Smooth muscle cell (in vitro differentiated cells): ENCODE results near the gene PIP5K1B. TPM values are rescaled to one million over a fixed set of nuclear protein-coding genes. Genes with fewer than 3 reads are reported as not detected.

Experiments
- DNase-seq: peaks from one replicate; lab custom pipeline; 2025; ENCODE audit not compliant: unreplicated experiment; lab: John Stamatoyannopoulos, UW
- H2AFZ ChIP-seq: fragments of 200-600 bp; sonication (generic); 2 replicates; pipeline ENCODE4 v1.6.0; 2016; ENCODE audit warnings: antibody characterized with exemption, low read depth, mild to moderate bottlenecking
- H3F3A ChIP-seq: fragments of 200-600 bp; sonication (generic); 2 replicates; pipeline ENCODE4 v1.6.0; 2017; ENCODE audit warnings: antibody characterized with exemption, low read depth
- H3K27ac ChIP-seq: fragments of 200-600 bp; sonication (generic); 2 replicates; pipeline ENCODE4 v1.5.1; 2016; ENCODE audit warnings: low read depth, mild to moderate bottlenecking
- H3K27me3 ChIP-seq: fragments of 200-600 bp; sonication (generic); 2 replicates; pipeline ENCODE4 v1.6.1; 2016; ENCODE audit warnings: low read depth, mild to moderate bottlenecking
- H3K36me3 ChIP-seq: fragments of 200-600 bp; sonication (generic); 2 replicates; pipeline ENCODE4 v1.5.1; 2016; ENCODE audit warnings: low read depth
- H3K4me1 ChIP-seq: fragments of 200-600 bp; sonication (generic); 2 replicates; pipeline ENCODE4 v1.5.1; 2016; ENCODE audit warnings: low read depth
- H3K4me2 ChIP-seq: fragments of 200-600 bp; sonication (generic); 2 replicates; pipeline ENCODE4 v1.6.0; 2016; ENCODE audit warnings: mild to moderate bottlenecking
- H3K4me3 ChIP-seq: fragments of 200-600 bp; sonication (generic); 2 replicates; pipeline ENCODE4 v1.5.1; 2016; ENCODE audit warnings: mild to moderate bottlenecking
- H3K79me2 ChIP-seq: fragments of 200-600 bp; sonication (generic); 2 replicates; pipeline ENCODE4 v1.6.0; 2016; ENCODE audit warnings: low read depth, mild to moderate bottlenecking
- H3K9ac ChIP-seq: fragments of 200-600 bp; sonication (generic); 2 replicates; pipeline ENCODE4 v1.6.0; 2016; ENCODE audit warnings: low read depth
- H3K9me3 ChIP-seq: fragments of 200-600 bp; sonication (generic); replicated peaks from 2 replicates; pipeline ENCODE4 v1.5.1; 2016; ENCODE audit warnings: low read depth
- H4K20me1 ChIP-seq: fragments of 200-600 bp; sonication (generic); 2 replicates; pipeline ENCODE4 v1.6.0; 2016; ENCODE audit warnings: low read depth
- CTCF ChIP-seq: fragments of 200-600 bp; sonication (generic); IDR thresholded peaks from 2 replicates; pipeline ENCODE4 v1.5.1; 2017; ENCODE audit warnings: borderline replicate concordance, mild to moderate bottlenecking, antibody characterized with exemption; ENCODE audit not compliant: insufficient read depth, poor library complexity, severe bottlenecking
- WGBS: methylation state at CpG from one replicate; pipeline ENCODE4 v1.1.7; 2016; ENCODE audit warnings: low lambda C conversion rate; 5-methylcytosine and 5-hydroxymethylcytosine counted together
- polyA plus RNA-seq: library from polyadenylated mRNA; unstranded; fragments of >200 nt; fragmentation: Nextera tagmentation; extraction: Ambion mirVana; gene quantifications from 2 replicates; pipeline ENCODE4 v1.2.1, GENCODE V29; 2016
- total RNA-seq: library from RNA; depleted of rRNA; stranded (reverse); fragments of >200 nt; gene quantifications from 2 replicates; pipeline ENCODE4 v1.2.3, GENCODE V29; 2014

Gene PIP5K1B
- total and polyA plus RNA-seq, 2 experiments from 2014 or later: not detected

DNA sequence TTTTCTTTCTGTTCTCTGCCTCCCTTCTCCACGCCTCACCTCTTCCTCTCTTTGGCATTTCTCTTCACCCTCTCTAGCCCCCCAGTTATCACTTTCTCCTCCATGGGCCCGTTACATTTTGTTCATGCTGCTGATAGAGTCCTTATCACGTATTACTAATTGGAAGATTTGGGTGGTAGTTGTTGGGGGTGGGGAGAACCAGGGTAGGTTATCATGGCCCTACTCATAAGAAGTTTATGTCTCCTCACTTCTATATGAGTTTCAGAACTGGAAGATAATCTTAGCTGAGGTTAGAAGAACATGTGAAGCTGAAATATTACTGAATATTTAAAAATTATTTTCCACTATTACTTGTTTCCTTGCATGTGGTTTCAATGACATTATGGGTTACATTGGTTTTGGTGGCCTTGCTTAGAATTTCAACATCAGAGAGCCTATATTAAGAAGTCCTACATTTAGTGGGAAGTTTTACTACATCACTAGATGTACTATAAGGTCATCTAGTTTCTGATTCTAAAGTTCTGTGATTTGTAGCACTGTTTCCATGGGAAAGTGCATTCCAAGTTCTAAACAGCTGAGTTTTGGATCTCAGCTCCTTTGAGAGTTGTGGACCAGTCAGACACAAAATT is 36.8 kb downstream of the PIP5K1B start:
- Histone ChIP-seq H3K4me3 (no peak overlapping the region), H4K20me1 (no peaks in the 10 kb centered on the region), H2AFZ (no peak overlapping the region), H3K27me3 (no peaks in the 10 kb centered on the region), H3F3A (no peaks in the 10 kb centered on the region), H3K4me2 (no peak overlapping the region), H3K9ac (no peak overlapping the region), H3K36me3 (no peaks in the 10 kb centered on the region), H3K4me1 (no peaks in the 10 kb centered on the region), H3K27ac (no peak overlapping the region), H3K9me3 (no peaks in the 10 kb centered on the region), H3K79me2 (no peaks in the 10 kb centered on the region)
- 93% methylated on average over 3 of the region's 3 CpGs for WGBS
- TF ChIP-seq CTCF: no peak
- no peak for DNase-seq

DNA sequence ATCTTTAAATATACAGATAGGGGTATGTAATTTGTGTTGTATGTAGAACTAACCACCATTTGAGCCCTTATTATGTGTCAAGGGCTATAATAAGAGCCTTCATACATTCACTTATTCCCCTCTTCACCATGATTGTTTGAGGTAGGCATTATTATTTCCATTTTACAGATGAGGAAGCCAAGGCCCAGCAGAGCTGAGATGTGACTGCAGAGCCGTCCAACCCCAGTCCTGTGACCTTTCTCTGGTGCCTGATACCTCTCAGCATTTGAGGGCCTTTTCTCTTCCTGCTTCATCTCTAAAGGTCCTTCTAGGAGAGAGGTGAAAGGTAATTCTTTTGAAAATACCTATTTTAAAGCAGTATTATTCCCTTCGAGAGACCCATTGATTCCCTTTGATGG is 37.3 kb downstream of the PIP5K1B start:
- H3K27ac ChIP-seq: no peak overlapping the region
- H3K4me2 ChIP-seq: no peak overlapping the region
- no peak overlapping the region for H3K4me3 ChIP-seq
- no peak for DNase-seq
- H2AFZ ChIP-seq: no peak overlapping the region
- no peaks in the 10 kb centered on the region for H3K36me3 ChIP-seq
- H4K20me1 ChIP-seq: no peaks in the 10 kb centered on the region
- no peaks in the 10 kb centered on the region for H3K27me3 ChIP-seq
- H3K9me3 ChIP-seq: no peaks in the 10 kb centered on the region
- no peak overlapping the region for H3K9ac ChIP-seq
- 85% methylated on average over 2 of the region's 2 CpGs for WGBS
- H3K79me2 ChIP-seq: no peaks in the 10 kb centered on the region
- no peaks in the 10 kb centered on the region for H3F3A ChIP-seq
- TF ChIP-seq CTCF: no peak
- H3K4me1 ChIP-seq: no peaks in the 10 kb centered on the region

DNA sequence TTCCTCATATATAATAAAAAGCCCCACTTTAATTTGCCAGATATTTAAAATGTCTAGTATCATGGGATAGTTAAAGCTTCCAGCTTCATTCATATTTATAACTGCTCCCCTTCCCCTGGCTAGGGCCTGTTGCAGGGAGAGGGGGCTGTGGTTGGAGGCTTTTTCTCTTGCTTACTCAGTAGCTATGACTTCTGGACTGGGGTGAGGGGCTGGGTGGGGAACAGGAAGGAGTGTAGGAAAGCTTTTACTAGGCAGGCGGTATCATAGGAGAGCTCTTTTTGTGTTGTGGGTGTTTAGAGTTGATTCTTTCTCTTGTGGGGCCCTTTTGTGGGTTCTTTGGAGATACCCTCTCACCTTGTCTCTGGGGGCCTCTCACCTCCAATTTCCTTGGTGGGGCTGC is 39.4 kb downstream of the PIP5K1B start:
- Histone ChIP-seq H3K79me2 (no peaks in the 10 kb centered on the region), H3K4me3 (no peak overlapping the region), H3K4me2 (no peak overlapping the region), H3K9ac (no peak overlapping the region), H3K27ac (no peak overlapping the region), H3K27me3 (no peaks in the 10 kb centered on the region), H4K20me1 (no peaks in the 10 kb centered on the region), H3K4me1 (no peaks in the 10 kb centered on the region), H2AFZ (no peak overlapping the region), H3K36me3 (no peaks in the 10 kb centered on the region), H3K9me3 (no peaks in the 10 kb centered on the region), H3F3A (no peaks in the 10 kb centered on the region)
- DNase-seq: no peak
- 100% methylated on average over 1 of the region's 1 CpG for WGBS
- TF ChIP-seq CTCF: no peak

GRCh38 chr9:68746525-68746924 is 41.5 kb downstream of the PIP5K1B start:
- no peak overlapping the region for H3K9ac ChIP-seq
- H4K20me1 ChIP-seq: no peaks in the 10 kb centered on the region
- H3K9me3 ChIP-seq: no peaks in the 10 kb centered on the region
- no peak overlapping the region for H3K4me3 ChIP-seq
- no peak for DNase-seq
- H3K27me3 ChIP-seq: no peaks in the 10 kb centered on the region
- no peak overlapping the region for H2AFZ ChIP-seq
- TF ChIP-seq CTCF: no peak
- no peak overlapping the region for H3K4me2 ChIP-seq
- H3K4me1 ChIP-seq: no peaks in the 10 kb centered on the region
- 75% methylated on average over 2 of the region's 2 CpGs for WGBS
- no peaks in the 10 kb centered on the region for H3F3A ChIP-seq
- H3K36me3 ChIP-seq: no peaks in the 10 kb centered on the region
- no peaks in the 10 kb centered on the region for H3K79me2 ChIP-seq
- H3K27ac ChIP-seq: no peak overlapping the region
